MV-4-11 (cell line): ENCODE data around the gene LRRC36.

Experiments used
- DNase-seq: peaks from one replicate; lab custom pipeline; 2025; lab: John Stamatoyannopoulos, UW

Gene LRRC36

GRCh38 chr16:67294938-67295361 lies 31.7 kb upstream of the LRRC36 start:
- no peak for DNase-seq

- no peak for DNase-seq
These were observed 30.2 kb upstream of the LRRC36 start for GRCh38 chr16:67296420-67296819.

- DNase-seq, result no peak
These were observed 28.3 kb upstream of the LRRC36 start for GRCh38 chr16:67298277-67298676.

- no peak for DNase-seq
These were observed 27.3 kb upstream of the LRRC36 start for GRCh38 chr16:67299269-67299668.

- no peak for DNase-seq
These were observed 25.4 kb upstream of the LRRC36 start for GRCh38 chr16:67301080-67301782.

GRCh38 chr16:67302076-67302475 lies 24.5 kb upstream of the LRRC36 start:
- no peak for DNase-seq

GRCh38 chr16:67302970-67303369 lies 23.6 kb upstream of the LRRC36 start:
- DNase-seq, result no peak

- no peak for DNase-seq
These were observed 22.6 kb upstream of the LRRC36 start for GRCh38 chr16:67304020-67304419.

GRCh38 chr16:67305216-67306071 lies 21.2 kb upstream of the LRRC36 start:
- DNase-seq, result no peak

- no peak for DNase-seq
These were observed 16.1 kb upstream of the LRRC36 start for GRCh38 chr16:67310561-67310960.

GRCh38 chr16:67311607-67312488 lies 14.8 kb upstream of the LRRC36 start:
- peak; percentile 73 for DNase-seq

GRCh38 chr16:67312719-67313118 lies 13.9 kb upstream of the LRRC36 start:
- DNase-seq, result no peak

- no peak for DNase-seq
These were observed 8.8 kb upstream of the LRRC36 start for GRCh38 chr16:67317853-67318252.

- no peak for DNase-seq
These were observed 522 bp upstream of the LRRC36 start for GRCh38 chr16:67326115-67326471.

- peak; percentile 91 for DNase-seq
These were observed 1.1 kb downstream of the LRRC36 start for GRCh38 chr16:67327743-67328142.

- no peak for DNase-seq
These were observed 3.3 kb downstream of the LRRC36 start for GRCh38 chr16:67329901-67330300.

- DNase-seq, result no peak
These were observed 6.7 kb downstream of the LRRC36 start for GRCh38 chr16:67333315-67333714.

- DNase-seq, result no peak
These were observed 9.5 kb downstream of the LRRC36 start for GRCh38 chr16:67336116-67336515.

GRCh38 chr16:67336648-67337047 lies 10.0 kb downstream of the LRRC36 start:
- DNase-seq, result no peak

GRCh38 chr16:67339453-67339852 lies 12.8 kb downstream of the LRRC36 start:
- peak; percentile 27 for DNase-seq

- no peak for DNase-seq
These were observed 14.6 kb downstream of the LRRC36 start for GRCh38 chr16:67341250-67341649.

- no peak for DNase-seq
These were observed 16.0 kb downstream of the LRRC36 start for GRCh38 chr16:67342616-67343015.
